ENCODE measurements around the gene ULBP3. TPM values are rescaled to one million over a fixed set of nuclear protein-coding genes. Genes with fewer than 3 reads are reported as not detected.
"Not testable (repeated sequence)": the region's sequence is repeated elsewhere in the genome, so short reads cannot be mapped to it uniquely, and the experiment has no call there.

The ULBP3 gene
- total RNA-seq, 1 donor from 2014 or later, result not detected

DNA sequence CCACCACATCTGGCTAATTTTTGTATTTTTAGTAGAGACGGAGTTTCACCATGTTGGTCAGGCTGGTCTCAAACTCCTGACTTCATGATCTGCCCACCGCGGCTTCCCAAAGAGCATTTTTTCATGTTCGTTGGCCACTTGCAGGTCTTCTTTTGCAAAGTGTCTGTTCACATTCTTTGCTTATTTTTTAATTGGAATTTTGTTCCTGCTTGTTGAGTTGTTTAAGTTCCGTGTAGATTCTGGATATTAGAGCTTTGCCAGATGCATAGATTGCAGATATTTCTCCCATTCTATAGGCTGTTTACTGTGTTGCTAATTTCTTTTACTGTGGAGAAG lies 51.8 kb downstream of the ULBP3 start:
- DNase-seq (ENCODE audit: low spot score), result not testable (repeated sequence)

DNA sequence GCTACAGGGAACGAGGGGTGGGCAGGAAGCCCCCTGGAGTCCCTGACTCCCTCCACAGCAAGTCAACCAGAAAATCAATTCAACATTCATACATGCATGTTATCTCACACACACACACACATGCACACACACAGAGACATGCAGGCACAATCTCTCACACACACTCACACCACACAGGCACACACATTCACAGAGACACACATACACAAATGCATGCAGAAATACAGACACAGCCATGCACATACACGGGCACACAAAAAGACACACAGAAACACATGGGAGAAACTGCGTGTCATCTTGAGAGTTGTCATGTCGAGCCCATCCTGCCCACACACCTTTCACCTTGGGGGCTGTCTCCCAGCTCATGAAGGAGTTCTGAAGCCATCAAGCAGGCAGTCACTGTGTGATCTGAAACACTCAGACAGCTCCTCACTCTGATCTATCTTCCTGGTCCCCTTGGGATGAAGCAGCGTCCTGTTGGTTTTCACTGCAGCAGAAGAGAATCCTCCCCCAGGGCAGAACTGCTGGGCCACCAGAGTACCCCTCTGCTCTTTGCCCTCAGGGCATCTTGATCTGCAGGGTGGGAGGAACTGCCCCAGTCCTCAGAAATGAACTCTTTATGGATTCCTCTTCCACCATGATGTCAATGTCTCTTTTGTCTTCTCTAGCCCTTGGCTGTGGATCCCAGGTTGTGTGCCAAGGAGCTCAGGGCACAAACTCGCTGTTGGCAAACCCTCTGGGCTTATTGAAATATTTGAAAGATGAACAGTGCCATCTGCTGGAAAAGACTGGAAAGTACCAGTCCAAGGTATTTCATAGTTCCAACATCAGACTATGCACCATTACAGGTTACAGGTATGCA lies 52.4 kb downstream of the ULBP3 start:
- peak; percentile 66 for DNase-seq (ENCODE audit: low spot score)

DNA sequence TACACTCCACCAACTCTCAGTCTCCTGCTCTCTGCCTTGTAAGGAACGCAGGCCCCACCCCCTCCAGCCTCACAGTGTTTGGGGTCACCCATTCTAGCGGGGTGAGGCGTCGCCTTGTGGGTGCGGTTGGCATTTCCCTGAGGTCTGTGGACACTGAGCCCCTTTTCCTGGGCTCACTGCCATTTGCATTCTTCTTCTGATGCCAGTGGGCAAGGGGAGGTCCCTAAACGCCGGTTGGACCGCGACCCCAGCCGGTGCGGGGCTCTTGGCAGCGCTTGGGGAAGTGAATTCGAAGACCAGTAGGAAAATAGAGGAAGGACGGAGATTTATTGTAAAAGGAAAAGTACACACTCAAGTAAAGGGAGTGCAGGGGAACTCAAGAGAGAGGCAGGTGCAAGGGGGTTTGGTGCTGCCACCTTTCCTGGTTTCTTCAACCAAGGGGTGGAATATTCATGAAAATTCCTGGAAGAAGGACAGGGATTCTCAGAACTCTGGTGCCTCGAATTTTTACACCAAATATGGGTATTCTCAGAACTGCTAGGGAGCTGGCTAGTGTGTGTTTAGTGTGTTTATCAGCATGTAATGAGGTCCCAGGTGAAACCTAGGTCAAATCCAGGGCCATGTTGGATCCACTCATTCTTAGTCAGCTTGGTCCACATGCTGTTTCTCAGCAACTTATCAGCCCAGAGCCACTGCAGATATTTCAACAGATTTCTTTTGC lies 53.5 kb downstream of the ULBP3 start:
- not testable (repeated sequence) for DNase-seq (ENCODE audit: low spot score)

DNA sequence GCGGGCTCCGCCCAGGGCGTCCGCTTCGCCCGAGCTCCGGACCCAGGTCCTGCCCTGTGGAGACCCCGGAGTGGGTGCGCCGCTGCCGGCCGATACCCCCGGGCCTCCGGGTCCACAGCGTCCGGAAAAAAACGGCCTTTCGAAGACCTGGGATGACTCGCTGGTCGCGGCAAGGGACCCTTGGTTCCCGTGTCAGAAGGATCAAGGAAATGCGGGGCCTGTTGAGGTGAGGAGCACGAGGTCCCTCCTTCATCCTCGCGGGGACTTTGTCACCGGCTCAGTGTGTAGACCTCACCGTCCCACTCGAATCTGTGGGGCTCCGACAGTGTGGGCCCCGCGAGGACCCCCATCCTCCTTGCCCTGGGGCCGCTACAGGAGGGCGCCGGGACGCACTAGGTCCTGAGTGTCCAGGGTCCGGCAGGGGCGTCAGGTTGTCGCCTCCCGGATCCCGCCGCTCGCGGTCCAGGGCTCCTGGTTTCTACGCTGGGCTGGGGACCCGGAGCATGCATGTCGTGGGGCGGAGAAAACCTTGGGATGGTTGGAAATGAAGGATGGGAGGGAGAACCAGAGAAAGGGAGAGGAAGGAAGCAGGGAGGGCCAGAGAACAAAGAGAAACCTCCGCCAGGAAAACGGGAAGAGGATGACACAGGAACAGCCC lies 54.2 kb downstream of the ULBP3 start:
- DNase-seq (ENCODE audit: low spot score), result not testable (repeated sequence)

GRCh38 chr6:150013785-150014622 lies 54.9 kb downstream of the ULBP3 start:
- DNase-seq (ENCODE audit: low spot score), result not testable (repeated sequence)

DNA sequence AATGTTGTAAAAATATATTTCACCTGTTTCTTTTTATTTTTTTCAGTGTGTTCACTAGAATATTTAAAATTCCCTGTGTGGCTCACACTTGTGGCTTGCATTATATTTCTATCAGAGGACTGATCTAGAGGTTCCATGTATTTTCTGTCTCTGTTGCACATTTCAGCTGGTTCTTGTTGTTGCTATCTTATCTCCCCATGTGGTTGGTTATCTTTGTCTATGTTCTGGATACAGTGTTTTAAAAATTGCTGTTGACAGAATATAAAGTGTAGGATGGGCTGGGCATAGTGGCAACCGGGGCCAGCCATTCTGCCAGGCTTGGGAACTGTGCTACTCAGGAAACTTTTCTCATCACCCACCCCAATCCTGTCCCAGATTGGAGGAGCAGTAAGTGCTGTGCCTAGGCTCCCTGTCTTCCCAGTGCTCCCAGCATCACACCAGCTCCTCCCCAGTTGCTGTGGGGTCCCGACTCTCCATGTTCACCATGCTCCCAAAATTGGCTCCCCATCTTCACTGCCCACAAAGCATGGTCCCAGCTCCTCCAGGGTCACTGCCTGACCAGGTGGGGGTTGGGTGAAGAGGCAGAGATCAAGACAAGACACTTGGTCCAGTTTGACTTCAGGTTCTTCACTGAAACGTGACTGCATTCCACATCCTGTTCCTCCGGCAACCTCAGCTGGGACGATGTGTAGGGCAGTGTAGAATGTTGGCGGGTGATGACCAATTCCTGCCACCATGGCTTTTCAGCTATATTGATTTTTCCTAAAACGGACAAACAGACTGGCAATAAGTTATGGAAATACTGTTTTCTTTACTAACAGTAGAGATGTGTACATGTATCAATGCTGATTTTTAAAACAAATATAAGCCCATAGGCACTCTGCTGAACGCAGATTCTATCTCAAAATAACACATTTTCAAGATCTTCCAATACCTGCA lies 55.8 kb downstream of the ULBP3 start:
- DNase-seq (ENCODE audit: low spot score), result not testable (repeated sequence)

Other genes with a start within 250 kb of the ULBP3 start
- gene LRP11, start 204.8 kb downstream of the ULBP3 start, total RNA-seq (ENCODE audit: insufficient read depth, low replicate concordance), result 21.7 TPM
- 6.3 TPM for gene RAET1E, start 171.0 kb downstream of the ULBP3 start, total RNA-seq (ENCODE audit: insufficient read depth, low replicate concordance)
- 2.2 TPM for gene RAET1G, start 146.0 kb downstream of the ULBP3 start, total RNA-seq (ENCODE audit: insufficient read depth, low replicate concordance)
- gene ULBP2, start 127.1 kb downstream of the ULBP3 start, total RNA-seq (ENCODE audit: insufficient read depth, low replicate concordance), result 3.6 TPM
- gene ULBP1, start 105.2 kb downstream of the ULBP3 start, total RNA-seq (ENCODE audit: insufficient read depth, low replicate concordance), result 1.2 TPM
- gene RAET1L, start 43.6 kb downstream of the ULBP3 start, total RNA-seq (ENCODE audit: insufficient read depth, low replicate concordance), result not detected
- gene PPP1R14C, start 73.9 kb upstream of the ULBP3 start, total RNA-seq (ENCODE audit: insufficient read depth, low replicate concordance), result 10.8 TPM

Data from umbilical cord (tissue), 2 donors.